ENCODE data around the gene PRR5.

Gene PRR5

DNA sequence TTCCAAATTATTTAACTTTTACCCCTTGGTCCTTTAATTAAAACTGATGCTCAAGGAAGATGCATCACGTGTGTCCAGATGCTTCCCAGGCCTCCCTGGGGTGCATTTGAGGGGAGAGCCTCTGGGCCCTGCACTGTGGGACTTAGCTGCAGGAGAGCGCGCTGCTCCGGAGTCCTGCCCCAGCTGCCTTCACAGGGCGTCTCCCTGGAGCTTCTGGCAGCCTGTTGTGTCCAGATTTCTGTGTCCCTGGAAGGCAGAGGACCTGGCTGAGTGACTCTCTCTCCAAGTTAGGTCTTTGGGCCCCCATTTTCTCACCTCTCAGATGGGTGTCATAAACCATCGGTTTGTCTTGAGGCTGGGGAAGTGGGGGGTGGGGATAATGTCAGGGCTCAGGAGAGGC, 53.4 kb downstream of the PRR5 start:
- DNase-seq (ENCODE audit: low read depth in 2 of 2) = no peak

DNA sequence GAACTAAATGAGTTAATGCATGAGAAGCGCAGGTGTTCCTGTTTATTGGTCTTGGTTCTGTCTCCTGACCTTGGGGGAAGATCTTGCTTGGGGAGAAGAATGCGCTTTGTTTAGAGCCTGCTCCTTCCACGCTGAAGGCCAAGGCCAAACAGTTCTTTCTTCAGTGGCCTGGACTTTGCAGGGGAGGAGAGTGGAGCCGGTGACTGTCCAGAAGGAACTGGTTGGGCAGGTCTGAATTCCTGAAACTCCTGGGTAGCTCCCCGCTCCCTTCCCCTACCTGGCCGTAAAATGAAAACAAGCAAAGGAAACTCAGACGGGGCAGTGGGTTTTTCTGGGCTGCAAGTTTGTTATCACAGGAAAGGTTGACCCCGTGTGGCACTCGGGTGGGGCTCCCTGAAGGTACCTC, 54.0 kb downstream of the PRR5 start:
- DNase-seq (ENCODE audit: low read depth in 2 of 2) = no peak

DNA sequence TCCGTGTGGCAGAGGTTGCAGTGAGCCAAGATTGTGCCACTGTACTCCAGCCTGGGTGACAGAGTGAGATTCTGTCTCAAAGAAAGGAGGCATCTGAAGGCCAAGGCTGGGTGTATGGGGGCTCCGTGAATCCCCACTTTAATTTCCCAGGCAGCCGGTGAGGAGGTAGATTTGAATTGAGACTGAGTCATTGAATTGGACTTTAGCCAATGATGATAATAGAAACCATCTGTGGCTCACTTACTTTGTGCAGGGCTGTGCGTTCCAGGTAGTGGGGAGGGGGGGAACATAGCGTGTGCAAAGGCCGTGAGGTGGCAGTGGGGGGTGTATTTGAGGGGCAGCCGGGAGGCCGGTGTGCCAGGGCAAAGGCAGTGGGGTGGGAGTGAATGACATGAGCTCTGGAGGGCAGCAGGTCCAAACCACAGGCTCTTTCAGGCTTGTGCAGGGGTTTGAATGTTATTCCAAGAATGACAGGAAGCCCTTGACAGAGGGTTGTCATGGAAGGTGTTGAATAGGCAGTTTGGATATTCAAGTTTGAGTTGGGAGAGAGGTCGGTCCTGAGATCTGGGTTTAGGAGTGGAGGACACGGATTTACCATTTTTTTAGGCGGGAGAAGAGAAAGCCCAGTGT, 56.5 kb downstream of the PRR5 start:
- no peak for DNase-seq (ENCODE audit: low read depth in 2 of 2)

DNA sequence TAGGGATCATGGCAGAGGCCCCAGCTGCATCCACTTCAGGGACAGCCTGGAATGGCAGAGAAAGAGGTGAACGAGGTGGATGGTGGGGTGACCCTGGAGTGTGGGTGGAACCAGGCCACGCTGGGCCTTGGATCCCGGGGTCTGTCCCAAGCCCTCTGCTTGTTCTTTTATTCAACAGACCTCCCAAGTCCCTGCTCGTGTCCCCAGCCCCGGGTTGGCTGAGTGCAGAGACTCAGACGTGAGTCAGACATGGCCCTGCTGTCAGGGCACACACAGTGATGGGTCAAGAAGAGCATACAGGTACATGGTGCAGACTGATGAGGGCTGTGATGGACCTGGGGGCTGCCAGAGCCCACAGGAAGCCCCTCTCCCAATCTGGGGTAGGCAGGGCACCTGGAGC, 57.0 kb downstream of the PRR5 start:
- DNase-seq (ENCODE audit: low read depth in 2 of 2) = no peak

DNA sequence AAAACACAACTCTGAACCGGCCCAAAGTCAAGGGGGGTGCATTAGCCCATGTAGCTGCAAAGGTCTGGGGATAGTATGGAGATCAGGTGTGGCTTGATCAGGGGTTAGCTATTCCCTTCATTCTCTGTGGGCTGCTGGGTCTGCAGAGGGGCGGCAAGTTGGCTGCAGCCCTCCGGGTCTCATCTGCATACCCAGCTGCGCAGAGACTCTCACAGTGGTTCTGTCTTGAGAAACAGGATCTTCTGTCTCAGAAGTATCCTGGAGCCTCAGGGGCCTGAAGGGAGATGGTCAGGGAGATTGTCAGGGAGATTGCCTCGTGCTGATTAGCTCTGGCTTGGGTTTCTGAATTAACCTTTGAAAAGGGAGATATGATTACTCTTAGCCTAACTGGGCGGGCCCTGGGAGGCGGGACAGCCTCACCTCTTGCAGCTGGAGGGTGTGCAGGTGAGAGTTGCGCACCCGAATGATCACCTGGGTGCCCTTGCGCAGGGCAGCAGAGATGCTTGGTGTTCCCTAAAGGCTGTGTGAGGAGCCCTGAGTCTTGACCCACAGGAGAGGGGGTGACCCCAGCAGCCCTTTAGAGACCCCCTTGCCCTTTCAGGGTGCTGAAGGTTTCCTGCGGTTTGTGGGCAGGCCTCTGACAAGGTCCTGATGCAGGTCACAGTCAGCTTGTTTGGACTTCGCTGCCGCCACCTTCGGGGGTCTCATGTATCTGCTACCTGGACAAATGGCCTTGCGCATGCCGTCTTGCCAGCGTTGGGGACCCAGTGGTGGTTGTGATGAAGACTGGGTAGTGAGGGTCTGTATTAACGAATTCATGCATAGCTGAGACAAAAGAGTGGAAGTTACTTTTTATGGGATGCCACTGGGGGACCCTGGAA, 57.7 kb downstream of the PRR5 start:
- DNase-seq (ENCODE audit: low read depth in 2 of 2) = no peak

DNA sequence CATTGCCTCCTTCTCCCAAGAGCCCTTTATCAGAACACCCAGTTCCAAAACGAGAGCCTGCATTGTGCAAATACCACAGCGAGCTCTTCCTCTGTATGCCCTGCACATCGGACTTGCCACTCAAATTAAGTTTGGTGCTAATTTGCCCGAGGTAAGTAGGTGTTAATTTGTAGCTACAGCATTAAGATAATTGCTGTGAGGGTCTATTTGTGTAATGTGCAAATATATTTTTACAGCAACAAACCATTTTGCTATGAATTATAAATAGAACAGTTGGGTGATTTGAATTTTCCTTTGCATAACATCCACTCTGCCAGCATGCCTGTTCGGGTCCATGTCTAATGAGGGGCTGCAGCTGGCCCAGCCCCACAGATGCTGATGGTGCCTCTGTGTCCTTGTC, 58.5 kb downstream of the PRR5 start:
- DNase-seq (ENCODE audit: low read depth in 2 of 2) = no peak

DNA sequence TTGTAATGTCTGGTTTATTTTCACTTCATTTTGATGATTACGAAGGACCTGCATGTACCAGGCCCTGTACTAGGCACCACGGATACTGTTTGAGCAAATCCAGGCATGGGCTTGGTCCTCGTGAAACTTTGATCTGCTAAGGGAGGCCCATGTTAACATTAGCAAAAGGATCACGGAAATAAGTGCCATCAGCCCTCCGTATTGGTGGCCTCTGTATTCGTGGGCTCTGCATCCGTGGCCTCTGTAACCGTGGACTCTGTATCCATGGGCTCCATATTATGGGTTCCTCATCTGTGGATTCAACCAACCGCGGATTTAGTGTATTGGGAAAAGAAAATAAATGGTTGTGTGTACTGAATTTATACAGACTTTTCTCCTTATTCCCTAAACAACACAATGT, 59.0 kb downstream of the PRR5 start:
- DNase-seq (ENCODE audit: low read depth in 2 of 2) = no peak

DNA sequence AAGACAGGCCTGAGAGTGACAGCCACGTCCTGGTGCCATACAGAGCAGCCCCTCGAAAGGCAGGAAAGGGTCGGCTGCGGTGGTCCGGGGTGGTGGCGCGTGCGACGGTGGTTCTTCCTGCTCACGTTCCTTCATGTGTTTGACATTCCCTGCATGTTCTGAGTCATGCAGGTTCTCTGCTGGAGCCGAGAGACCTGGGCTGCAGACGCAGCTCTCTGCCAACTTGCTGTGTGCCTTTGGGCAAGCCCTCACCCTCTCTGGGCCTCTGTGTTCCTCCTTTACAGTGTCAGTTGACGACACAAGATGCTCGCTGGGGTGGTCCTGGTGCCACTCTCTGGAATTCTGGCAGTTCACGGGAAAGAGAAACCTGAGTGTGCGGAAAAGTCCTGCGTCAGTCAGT, 62.4 kb downstream of the PRR5 start:
- DNase-seq (ENCODE audit: low read depth in 2 of 2) = no peak

DNA sequence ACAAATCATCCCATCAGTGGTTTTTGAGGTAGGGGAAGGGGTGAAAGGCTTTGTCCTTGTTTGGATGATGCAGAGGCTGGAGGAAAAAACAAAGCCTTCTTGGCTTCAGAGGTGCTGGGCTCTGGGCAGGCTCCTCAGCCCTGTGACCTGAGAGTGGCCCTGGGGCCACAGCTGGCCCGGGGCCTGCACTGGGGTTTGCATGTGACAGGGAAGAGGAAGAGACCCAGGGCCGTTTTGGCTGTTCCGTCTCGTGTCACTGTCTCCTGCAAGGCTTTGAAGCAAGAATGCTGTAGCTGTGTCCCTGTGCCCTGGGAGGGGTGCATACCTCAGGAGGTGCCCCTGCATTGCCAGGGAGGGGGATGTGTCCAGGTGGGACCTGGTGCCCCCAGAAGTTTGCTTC, 63.0 kb downstream of the PRR5 start:
- DNase-seq (ENCODE audit: low read depth in 2 of 2) = no peak

DNA sequence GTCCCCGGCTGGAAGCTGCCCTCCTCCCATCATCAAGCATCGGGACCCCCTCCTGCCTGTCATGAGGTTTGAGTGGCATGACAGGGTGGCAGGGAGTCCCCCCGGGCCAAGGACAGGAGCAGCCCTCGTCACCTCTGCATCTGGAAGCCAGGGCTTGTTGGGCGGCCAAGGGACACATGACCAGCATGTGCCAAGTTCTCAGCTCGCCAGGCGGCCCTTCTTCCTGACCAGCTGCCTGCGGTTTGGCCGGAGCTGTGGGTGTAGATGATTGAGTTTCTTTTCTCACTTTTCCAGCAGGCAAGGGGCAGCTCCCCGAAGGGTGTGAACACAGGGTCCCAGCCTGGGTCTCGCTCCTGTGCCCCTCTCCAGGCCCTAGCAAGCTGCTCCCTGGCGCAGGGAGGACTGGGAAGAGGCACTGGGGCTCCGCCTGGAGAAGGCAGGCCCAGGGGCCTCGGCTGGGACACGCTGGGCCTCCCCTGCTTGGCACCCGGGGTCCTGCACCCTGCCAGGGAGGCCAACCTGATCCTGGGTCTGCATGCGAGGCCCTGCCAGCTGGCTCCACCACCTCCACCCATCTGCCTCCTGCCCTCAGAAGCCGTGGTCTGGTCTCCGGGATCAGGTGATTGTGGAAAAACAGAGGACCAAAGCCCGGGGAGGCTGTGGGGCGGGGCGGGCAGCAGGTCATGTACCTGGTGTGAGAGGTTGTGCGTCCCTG, 63.7 kb downstream of the PRR5 start:
- DNase-seq (ENCODE audit: low read depth in 2 of 2) = no peak

DNA sequence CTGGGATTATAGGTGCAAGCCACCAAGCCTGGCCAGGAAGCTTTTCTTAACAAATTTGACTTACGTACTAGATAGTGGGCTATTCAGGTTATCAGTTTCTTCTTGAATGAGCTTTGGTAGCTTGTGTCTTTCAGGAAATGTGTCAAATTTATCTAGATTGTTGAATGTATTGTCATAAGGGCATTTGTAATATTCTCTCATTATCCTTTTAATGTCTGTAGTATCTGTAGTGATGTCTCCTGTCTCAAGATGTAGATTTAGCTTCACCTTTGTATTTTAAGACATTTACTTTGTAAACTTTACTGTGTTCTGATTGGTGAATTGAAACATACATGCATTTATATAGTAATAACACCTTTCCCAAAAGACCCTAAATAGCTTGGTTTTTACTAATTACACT, 71.1 kb downstream of the PRR5 start:
- DNase-seq (ENCODE audit: low read depth in 2 of 2) = no peak

DNA sequence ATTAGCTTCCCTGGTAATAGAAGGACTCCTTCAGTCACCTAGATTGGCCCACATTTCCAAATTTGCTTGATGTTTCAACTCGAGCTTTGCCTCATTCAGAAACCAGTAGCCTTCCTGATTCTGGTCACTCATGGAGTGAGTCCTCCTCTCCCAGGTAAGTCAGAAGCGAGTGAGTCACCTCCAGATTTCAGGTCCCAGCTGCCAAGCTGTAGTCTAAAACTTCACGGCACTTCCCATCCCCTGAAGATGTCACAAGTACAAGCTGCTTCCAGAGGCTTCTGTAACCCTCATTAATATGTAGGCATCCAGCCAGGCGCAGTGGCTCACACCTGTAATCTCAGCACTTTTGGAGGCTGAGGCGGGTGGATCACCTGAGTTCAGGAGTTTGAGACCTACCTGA, 73.9 kb downstream of the PRR5 start:
- no peak for DNase-seq (ENCODE audit: low read depth in 2 of 2)

DNA sequence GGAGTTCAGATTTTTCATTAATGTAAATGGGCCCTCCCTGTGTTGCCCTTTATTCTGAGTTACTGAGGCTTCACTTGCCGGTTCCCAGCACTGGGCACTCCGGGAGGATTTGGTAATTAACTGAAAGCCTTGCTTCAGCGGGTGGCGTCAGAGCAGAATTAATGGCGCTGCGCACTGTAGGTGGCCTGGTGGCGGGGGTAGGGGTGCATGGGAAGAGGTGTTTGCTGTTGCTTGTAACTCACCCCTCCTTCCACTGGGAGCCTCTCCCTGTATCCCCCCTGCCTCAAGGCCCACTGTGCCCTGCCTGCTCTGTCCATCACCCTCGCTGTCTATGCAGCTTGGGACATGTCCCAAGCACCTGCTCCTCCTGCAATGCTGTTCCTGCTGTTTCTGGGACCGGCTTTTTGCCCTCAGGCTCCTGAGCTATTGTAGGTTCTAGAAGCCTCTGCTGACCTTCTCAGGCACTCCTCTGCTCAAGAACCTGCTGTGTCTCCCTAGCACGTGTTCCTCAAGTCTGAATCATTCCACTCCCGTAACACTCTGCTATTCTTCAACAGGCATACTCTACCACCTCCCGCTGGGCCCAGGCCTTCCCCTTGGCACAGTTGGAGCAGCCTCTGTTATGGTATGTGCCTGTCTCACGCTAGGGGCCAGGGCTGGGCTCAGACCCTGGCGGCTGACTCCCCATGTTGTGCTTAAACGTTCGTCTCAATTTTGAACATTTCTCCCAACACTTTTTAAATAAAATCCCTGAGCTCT, 74.8 kb downstream of the PRR5 start:
- DNase-seq (ENCODE audit: low read depth in 2 of 2) = no peak

DNA sequence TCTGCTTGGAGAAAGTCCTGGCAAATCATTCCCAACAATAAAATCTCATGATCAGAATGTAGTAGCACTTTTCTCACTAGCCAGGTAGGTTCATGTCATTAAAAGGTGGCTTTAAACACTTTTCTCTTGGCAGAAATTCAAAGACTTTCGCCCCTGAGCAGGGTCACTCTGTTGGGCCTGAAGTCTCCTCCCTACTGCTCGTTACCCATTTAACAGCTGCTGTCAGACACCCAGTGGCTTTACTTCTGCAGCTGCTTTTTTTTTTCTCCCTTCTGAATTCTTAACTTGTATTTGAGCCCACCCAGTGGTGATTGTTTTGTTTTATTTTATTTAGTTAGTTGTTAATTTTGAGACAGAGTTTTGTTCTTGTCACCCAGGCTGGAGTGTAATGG, 75.4 kb downstream of the PRR5 start:
- no peak for DNase-seq (ENCODE audit: low read depth in 2 of 2)

DNA sequence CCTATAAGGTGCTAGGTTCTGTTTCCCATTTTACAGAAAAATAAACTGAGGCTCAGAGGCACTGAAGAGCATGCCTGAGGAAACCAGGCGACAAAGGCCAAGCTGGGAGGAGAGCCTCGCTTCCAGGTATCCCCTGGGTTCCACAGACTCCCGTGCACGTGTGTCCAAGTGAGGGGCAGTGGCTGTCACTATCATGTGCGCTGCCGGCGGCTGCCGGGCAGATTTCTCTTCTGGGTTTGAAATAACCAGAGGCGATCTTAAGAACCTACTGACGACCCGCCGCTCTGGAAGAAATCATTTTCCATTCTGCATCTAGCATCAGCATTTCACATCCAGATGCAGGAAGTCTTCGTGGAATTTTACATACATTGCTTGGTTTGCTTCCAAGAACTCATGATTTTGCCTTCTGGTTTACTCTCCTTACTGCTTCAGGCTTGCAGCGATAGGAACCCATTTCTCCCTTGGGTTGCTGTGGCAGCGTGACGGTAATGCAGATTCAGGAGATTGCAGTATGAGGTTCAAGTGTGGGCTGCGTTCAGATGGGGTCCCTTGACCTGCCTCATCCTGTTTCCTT, 79.0 kb downstream of the PRR5 start:
- DNase-seq (ENCODE audit: low read depth in 2 of 2) = no peak

DNA sequence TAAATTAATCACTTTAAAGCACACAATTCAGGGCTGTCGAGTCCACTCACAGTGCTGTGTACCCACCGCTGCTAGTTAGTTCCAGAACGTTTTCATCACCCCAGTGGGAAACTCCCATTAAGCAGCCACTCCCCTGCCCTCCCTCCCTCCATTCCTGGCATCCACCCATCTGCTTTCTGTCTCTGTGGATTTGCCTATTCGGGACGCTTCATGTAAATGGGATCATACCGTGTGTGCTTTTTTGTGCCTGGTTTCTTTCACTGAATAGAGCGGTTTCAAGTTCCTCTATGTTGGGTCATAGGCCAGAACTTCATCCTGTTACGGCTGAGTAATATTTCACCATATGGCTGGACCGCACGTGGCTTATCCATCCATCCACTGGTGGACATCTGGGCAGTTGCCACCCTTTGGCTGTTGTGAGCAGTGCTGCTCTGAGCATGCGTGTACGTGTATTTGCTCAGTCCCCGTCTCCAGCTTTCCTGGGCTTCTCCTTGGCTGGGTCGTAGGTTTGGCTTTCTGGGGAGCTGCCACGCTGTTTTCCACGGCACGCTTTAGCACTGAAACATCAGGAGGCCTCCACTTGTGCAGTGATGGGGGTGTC, 80.5 kb downstream of the PRR5 start:
- DNase-seq (ENCODE audit: low read depth in 2 of 2) = no peak

DNA sequence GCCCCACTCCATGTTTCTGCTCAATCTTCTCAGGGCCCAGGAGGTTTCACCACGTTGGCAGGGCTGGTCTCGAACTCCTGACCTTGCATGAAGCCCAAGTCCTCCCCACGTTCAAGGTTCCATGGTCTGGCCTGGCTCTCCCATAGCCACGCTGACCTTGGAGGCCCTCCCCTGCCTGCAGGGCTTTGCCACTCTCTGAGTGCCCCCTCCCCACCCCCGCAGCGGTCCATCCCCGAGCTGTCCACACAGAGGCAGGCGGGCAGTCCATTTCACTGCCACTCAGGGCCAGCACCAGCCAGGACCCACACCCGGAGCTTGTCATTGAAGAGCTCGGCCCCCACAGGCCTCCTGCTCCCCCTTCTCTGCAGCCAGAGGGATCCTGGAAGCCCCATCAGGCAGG, 81.1 kb downstream of the PRR5 start:
- DNase-seq (ENCODE audit: low read depth in 2 of 2) = no peak

DNA sequence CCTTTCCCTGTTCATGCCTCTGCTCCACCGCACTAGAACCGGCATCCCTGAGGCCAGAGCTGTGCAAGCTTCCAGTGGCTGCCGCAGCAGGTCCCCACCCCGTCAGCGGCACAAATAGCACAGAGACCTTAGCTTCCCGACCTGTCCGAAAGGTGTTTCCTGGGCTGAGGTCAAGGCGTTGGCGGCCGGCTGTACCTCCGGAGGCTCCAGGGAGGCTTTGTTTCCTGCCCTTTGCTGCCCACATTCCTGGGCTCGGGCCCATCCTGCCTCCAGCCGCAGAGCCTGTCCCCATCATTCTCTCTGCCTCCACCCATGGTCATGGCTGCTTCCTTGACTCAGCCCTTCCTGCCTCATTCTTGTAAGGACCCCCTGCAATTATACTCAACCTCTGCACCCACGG, 81.6 kb downstream of the PRR5 start:
- no peak for DNase-seq (ENCODE audit: low read depth in 2 of 2)

DNA sequence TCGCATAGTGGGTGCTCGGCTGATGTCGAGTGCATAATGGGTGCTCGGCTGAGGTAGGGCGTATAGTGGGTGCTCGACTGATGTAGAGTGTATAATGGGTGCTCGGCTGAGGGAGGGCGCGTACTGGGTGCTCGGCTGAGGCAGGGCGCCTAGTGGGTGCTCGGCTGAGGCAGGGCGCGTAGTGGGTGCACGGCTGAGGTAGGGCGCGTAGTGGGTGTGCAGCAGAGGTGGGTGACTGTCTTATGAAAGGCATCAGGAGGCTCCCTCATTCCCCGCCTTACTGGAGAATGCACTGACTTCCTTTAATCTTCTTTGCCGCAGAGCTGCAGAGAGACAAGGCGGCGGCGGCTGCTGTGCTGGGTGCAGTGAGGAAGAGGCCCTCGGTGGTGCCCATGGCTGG, 84.1 kb downstream of the PRR5 start:
- DNase-seq (ENCODE audit: low read depth in 2 of 2) = no peak

DNA sequence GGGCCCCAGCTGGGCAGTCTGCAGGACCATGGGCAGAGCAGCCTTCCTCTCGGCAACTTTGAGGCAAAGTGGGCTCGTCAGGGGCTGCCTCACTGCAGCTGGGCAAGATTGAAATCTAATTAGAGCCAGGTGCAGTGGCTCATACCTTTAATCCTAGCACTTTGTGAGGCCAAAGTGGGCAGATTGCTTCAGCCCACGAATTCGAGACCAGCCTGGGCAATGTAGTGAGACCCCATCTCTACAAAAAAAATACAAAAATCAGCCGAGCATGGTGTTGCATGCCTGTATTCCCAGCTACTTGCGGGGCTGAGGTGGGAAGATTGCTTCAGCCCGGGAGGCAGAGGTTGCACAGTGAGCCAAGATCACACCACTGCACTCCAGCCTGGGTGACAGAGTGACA, 84.6 kb downstream of the PRR5 start:
- no peak for DNase-seq (ENCODE audit: low read depth in 2 of 2)
